Activated CD4-positive, alpha-beta memory T cell treated with anti-CD3 and anti-CD28 coated beads for 36 hours (primary cell): ENCODE measurements around the gene KIF1B. TPM values are rescaled to one million over a fixed set of nuclear protein-coding genes. Genes with fewer than 3 reads are reported as not detected.

Experiments used
- CTCF ChIA-PET: fragments of 350-600 bp; sonication (Branson Sonifier 250); formaldehyde crosslinking; loops from one replicate; lab custom pipeline; 2021; ENCODE audit warnings: antibody characterized with exemption, inconsistent platforms; lab: Charles Lee
- POLR2A ChIA-PET: fragments of 350-600 bp; sonication (Branson Sonifier 250); formaldehyde crosslinking; loops from one replicate; lab custom pipeline; 2021; ENCODE audit warnings: antibody characterized with exemption; lab: Charles Lee
- DNase-seq: peaks from one replicate; pipeline ENCODE4 v3.0.0-alpha.2; 2020
- H3K27ac Mint-ChIP-seq: one replicate; pipeline ENCODE4 v1.8.0; 2021; ENCODE audit warnings: mixed read lengths
- H3K27me3 Mint-ChIP-seq: one replicate; pipeline ENCODE4 v1.8.0; 2021; ENCODE audit warnings: mixed read lengths
- H3K36me3 Mint-ChIP-seq: one replicate; pipeline ENCODE4 v1.8.0; 2021; ENCODE audit warnings: mixed read lengths
- H3K4me1 Mint-ChIP-seq: one replicate; pipeline ENCODE4 v1.8.0; 2021; ENCODE audit warnings: low read depth, mixed read lengths
- H3K4me3 Mint-ChIP-seq: one replicate; pipeline ENCODE4 v1.8.0; 2021; ENCODE audit warnings: mild to moderate bottlenecking, mixed read lengths
- H3K9me3 Mint-ChIP-seq: one replicate; pipeline ENCODE4 v1.8.0; 2021; ENCODE audit warnings: mixed read lengths
- intact Hi-C: fragments of 100-400 bp; cut with micrococcal nuclease; formaldehyde crosslinking; loops from one replicate; pipeline ENCODE4 v1.15.1; 2023
- total RNA-seq, 2 experiments: library from RNA; stranded (reverse); gene quantifications; one replicate each; pipeline ENCODE4 v1.2.3, GENCODE V29; 2021

KIF1B gene
- total RNA-seq, 2 experiments from 2014 or later, result 16.8 to 17.4 TPM

- no peaks in the 10 kb centered on the region for H3K9me3 Mint-ChIP-seq
- H3K4me1 Mint-ChIP-seq, result no peaks in the 10 kb centered on the region
- H3K27me3 Mint-ChIP-seq, result no peaks in the 10 kb centered on the region
- no peak overlapping the region for H3K4me3 Mint-ChIP-seq
- CTCF ChIA-PET, result interaction anchor here (1.0 to 1.1 kb wide), 2 partner anchors 30 to 170 kb away, joined by 3 read pairs; partner anchors contain the start of gene KIF1B
- peaks cover 2% of the 10 kb centered on the region for H3K36me3 Mint-ChIP-seq
- DNase-seq, result no peak
- intact Hi-C loops, result no loop called here
- H3K27ac Mint-ChIP-seq, result no peak overlapping the region
- POLR2A ChIA-PET, result no interaction called here
Observed at GRCh38 chr1:10380594-10381275, 170.4 kb downstream of the KIF1B start.

- no peak for DNase-seq
- H3K9me3 Mint-ChIP-seq, result no peaks in the 10 kb centered on the region
- CTCF ChIA-PET, result no interaction called here
- no peak overlapping the region for H3K27ac Mint-ChIP-seq
- peaks cover 2% of the 10 kb centered on the region for H3K36me3 Mint-ChIP-seq
- no peak overlapping the region for H3K4me3 Mint-ChIP-seq
- H3K4me1 Mint-ChIP-seq, result peaks cover 3% of the 10 kb centered on the region
- H3K27me3 Mint-ChIP-seq, result no peaks in the 10 kb centered on the region
- POLR2A ChIA-PET, result no interaction called here
- intact Hi-C loops, result no loop called here
Observed at GRCh38 chr1:10383630-10384029, 173.3 kb downstream of the KIF1B start.

- POLR2A ChIA-PET, result no interaction called here
Observed at GRCh38 chr1:10384219-10384618, 173.8 kb downstream of the KIF1B start.

GRCh38 chr1:10386761-10387676 is 176.6 kb downstream of the KIF1B start:
- Mint-ChIP-seq H3K27me3 (no peaks in the 10 kb centered on the region), H3K4me3 (no peak overlapping the region), H3K36me3 (no peaks in the 10 kb centered on the region), H3K27ac (no peak overlapping the region), H3K4me1 (peaks cover 3% of the 10 kb centered on the region), H3K9me3 (no peaks in the 10 kb centered on the region)
- ChIA-PET CTCF (interaction anchor here (1.8 kb wide), 1 partner anchor 12 kb away, joined by 5 read pairs; the partner anchor contains the start of gene PGD), POLR2A (no interaction called here)
- no peak for DNase-seq
- intact Hi-C loops, result no loop called here

More at GRCh38 chr1:10384219-10384618, 173.8 kb downstream of the KIF1B start:
- no peak overlapping the region for H3K27ac Mint-ChIP-seq
- no peaks in the 10 kb centered on the region for H3K36me3 Mint-ChIP-seq
- H3K27me3 Mint-ChIP-seq, result no peaks in the 10 kb centered on the region
- no peak for DNase-seq
- no peaks in the 10 kb centered on the region for H3K9me3 Mint-ChIP-seq
- no peak overlapping the region for H3K4me3 Mint-ChIP-seq
- intact Hi-C loops, result no loop called here
- peaks cover 3% of the 10 kb centered on the region for H3K4me1 Mint-ChIP-seq
- CTCF ChIA-PET, result no interaction called here

- DNase-seq, result no peak
- H3K36me3 Mint-ChIP-seq, result no peaks in the 10 kb centered on the region
- intact Hi-C loops, result no loop called here
- CTCF ChIA-PET, result interaction anchor here (1.8 kb wide), 1 partner anchor 12 kb away, joined by 5 read pairs; the partner anchor contains the start of gene PGD
- H3K27me3 Mint-ChIP-seq, result no peaks in the 10 kb centered on the region
- H3K4me1 Mint-ChIP-seq, result peaks cover 3% of the 10 kb centered on the region
- H3K4me3 Mint-ChIP-seq, result no peak overlapping the region
- H3K27ac Mint-ChIP-seq, result no peak overlapping the region
- POLR2A ChIA-PET, result no interaction called here
- no peaks in the 10 kb centered on the region for H3K9me3 Mint-ChIP-seq
Observed at GRCh38 chr1:10387677-10388386, 177.5 kb downstream of the KIF1B start.

GRCh38 chr1:10388387-10388715 is 178.0 kb downstream of the KIF1B start:
- no peak overlapping the region for H3K4me3 Mint-ChIP-seq
- POLR2A ChIA-PET, result no interaction called here
- no peaks in the 10 kb centered on the region for H3K36me3 Mint-ChIP-seq
- no peaks in the 10 kb centered on the region for H3K9me3 Mint-ChIP-seq
- no peaks in the 10 kb centered on the region for H3K27me3 Mint-ChIP-seq
- intact Hi-C loops, result no loop called here
- peaks cover 3% of the 10 kb centered on the region for H3K4me1 Mint-ChIP-seq
- no peak overlapping the region for H3K27ac Mint-ChIP-seq
- CTCF ChIA-PET, result interaction anchor here (1.8 kb wide), 1 partner anchor 11 kb away, joined by 5 read pairs; the partner anchor contains the start of gene PGD
- no peak for DNase-seq

- DNase-seq, result no peak
- intact Hi-C loops, result no loop called here
- Mint-ChIP-seq H3K27ac (no peak overlapping the region), H3K4me3 (no peak overlapping the region), H3K27me3 (no peaks in the 10 kb centered on the region), H3K9me3 (peaks cover 2% of the 10 kb centered on the region), H3K4me1 (peaks cover 3% of the 10 kb centered on the region), H3K36me3 (no peaks in the 10 kb centered on the region)
- ChIA-PET POLR2A (no interaction called here), CTCF (no interaction called here)
Observed at GRCh38 chr1:10389271-10389973, 179.1 kb downstream of the KIF1B start.

GRCh38 chr1:10396870-10397269 is 186.5 kb downstream of the KIF1B start:
- Mint-ChIP-seq H3K36me3 (peaks cover 4% of the 10 kb centered on the region), H3K4me3 (no peak overlapping the region), H3K27ac (no peak overlapping the region), H3K4me1 (peaks cover 15% of the 10 kb centered on the region), H3K27me3 (no peaks in the 10 kb centered on the region), H3K9me3 (peaks cover 2% of the 10 kb centered on the region)
- POLR2A ChIA-PET, result no interaction called here
- no peak for DNase-seq
- CTCF ChIA-PET, result no interaction called here
- intact Hi-C loops, result no loop called here

- Mint-ChIP-seq H3K9me3 (peaks cover 2% of the 10 kb centered on the region), H3K4me3 (peak overlapping the region; percentile 88), H3K36me3 (peaks cover 10% of the 10 kb centered on the region), H3K27me3 (no peaks in the 10 kb centered on the region), H3K27ac (no peak overlapping the region), H3K4me1 (peaks cover 20% of the 10 kb centered on the region)
- DNase-seq, result no peak
- intact Hi-C loops, result loop anchor here (1.0 to 2.0 kb wide), 3 partner anchors 30 to 366 kb away; partner anchors contain the start of genes PEX14 and UBE4B
- ChIA-PET CTCF (interaction anchor here (0.7 to 1.8 kb wide), 4 partner anchors 10 to 188 kb away, joined by 3 to 5 read pairs (median 4); partner anchors contain the start of genes CENPS and KIF1B), POLR2A (interaction anchor here (1.0 to 1.1 kb wide), 2 partner anchors 32 to 188 kb away, joined by 3 read pairs; partner anchors contain the start of genes CENPS and KIF1B)
Observed at GRCh38 chr1:10398278-10398733, 187.9 kb downstream of the KIF1B start.

- peaks cover 16% of the 10 kb centered on the region for H3K36me3 Mint-ChIP-seq
- CTCF ChIA-PET, result interaction anchor here (0.7 to 1.8 kb wide), 4 partner anchors 11 to 188 kb away, joined by 3 to 5 read pairs (median 4); partner anchors contain the start of genes CENPS and KIF1B
- POLR2A ChIA-PET, result interaction anchor here (1.0 to 1.1 kb wide), 2 partner anchors 31 to 189 kb away, joined by 3 read pairs; partner anchors contain the start of genes CENPS and KIF1B
- intact Hi-C loops, result loop anchor here (1.0 to 2.0 kb wide), 3 partner anchors 29 to 366 kb away; partner anchors contain the start of genes PEX14 and UBE4B
- peak within 1 kb of the TSS; percentile 88 for H3K4me3 Mint-ChIP-seq
- H3K9me3 Mint-ChIP-seq, result no peaks in the 10 kb centered on the region
- H3K27me3 Mint-ChIP-seq, result no peaks in the 10 kb centered on the region
- peak; percentile 99 for DNase-seq
- H3K4me1 Mint-ChIP-seq, result peaks cover 25% of the 10 kb centered on the region
- peak within 1 kb of the TSS; percentile 55 for H3K27ac Mint-ChIP-seq
Observed at GRCh38 chr1:10398734-10399443, 188.5 kb downstream of the KIF1B start, which contains the start of gene PGD. Gene PGD, plus strand, starts transcription at chr1:10399064. Its CDS starts 54 bp downstream, at chr1:10399118.
